22Rv1 (cell line): ENCODE data around the gene CRNKL1.

Experiments used
- CTCF ChIP-seq: fragments of 450-650 bp; IDR thresholded peaks from 2 replicates; pipeline ENCODE4 v1.5.1; 2017; ENCODE audit warnings: mild to moderate bottlenecking
- ZFX ChIP-seq: fragments of 450-650 bp; IDR thresholded peaks from 2 replicates; pipeline ENCODE4 v1.6.1; 2017; ENCODE audit warnings: antibody characterized with exemption, borderline replicate concordance

- TF ChIP-seq CTCF (no peak), ZFX (no peak)
Measured at GRCh38 chr20:20027284-20027683, 25.0 kb downstream of the CRNKL1 start.
